Lung microvascular endothelial cell (primary cell): ENCODE measurements around the gene DPYD. TPM values are rescaled to one million over a fixed set of nuclear protein-coding genes. Genes with fewer than 3 reads are reported as not detected.
A peak's percentile ranks its signal among the peaks of the same experiment; 100 is the strongest.

Experiments used
- DNase-seq, 2 donors: peaks; one replicate each; pipeline versions ENCODE4 v3.0.0 to v3.0.0-alpha.2; 2010; ENCODE audit warnings: low read depth in 2 of 2
- total RNA-seq: library from RNA; depleted of rRNA; stranded (reverse); fragments of >200 nt; gene quantifications from 2 replicates; pipeline ENCODE4 v1.2.1, GENCODE V29; 2014

The DPYD gene
- total RNA-seq, 1 donor from 2014 or later, result 15.9 TPM

GRCh38 chr1:97157991-97158390, 762.8 kb downstream of the DPYD start:
- DNase-seq, result no peak

DNA sequence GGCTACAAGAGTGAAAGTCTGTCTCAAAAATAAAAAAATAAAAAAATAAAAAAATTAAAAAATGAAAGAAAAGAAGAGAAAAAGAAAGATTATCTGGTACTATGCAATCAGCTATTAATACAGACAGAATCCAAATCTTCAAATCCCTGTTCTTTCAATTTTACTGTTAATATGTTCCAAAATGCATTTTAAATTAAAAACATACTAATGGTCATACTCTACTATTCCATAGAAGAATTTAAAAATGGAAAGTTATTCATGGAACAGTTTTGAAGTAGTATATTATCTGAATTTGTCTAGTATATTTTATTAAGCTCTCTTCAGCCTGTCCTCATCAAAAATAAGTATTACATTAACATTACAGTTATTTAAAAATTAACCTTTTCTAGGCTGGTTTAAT, 769.2 kb downstream of the DPYD start:
- no peak for DNase-seq

DNA sequence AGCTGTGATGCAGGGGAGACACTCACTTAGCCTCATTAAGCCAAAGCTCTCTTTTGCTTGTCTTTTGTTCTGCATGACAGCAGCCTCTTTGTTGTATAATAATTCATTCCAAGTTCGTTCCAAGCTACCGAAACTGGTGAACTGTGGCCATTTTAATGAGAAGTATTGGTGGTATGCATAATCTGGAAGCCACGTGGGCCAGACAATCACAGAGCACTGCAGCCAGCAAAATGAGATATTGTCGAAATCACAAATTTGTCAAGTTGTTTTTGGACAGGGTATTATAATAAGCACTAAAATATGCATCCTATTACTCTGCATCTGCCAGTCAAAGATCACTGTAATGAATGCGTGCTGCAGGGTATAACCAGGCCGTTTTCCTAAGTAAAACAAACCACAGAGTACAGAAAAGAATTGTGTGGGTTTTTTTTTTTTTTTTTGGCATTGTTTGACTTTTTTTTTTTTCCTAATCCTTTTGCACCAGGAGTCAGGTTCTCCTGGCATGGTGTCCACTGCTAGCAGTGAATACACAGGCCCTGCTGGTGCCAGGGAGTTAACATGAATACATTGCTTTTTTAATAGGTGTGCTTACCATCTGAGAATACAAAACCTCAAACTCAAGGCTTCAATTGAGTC, 775.4 kb downstream of the DPYD start:
- DNase-seq, result peak; percentile 67 to 93

DNA sequence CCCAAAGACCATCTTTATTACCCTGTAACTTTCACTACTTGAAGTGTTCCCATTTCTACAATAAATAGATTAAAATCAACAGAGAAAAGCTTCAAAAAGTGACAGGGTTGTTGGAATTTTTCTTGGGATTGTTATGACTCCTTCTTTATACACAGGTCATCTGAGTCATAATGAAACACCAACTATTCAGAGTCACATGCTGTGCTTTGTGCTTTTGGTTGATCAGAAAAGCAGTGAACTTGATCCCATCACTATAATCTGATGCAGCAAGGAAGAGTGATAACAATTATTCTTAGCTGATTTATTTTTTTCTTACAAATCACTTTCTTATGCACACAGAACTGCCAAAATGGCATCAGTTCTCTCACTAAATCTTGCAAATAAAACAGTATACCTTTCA, 776.3 kb downstream of the DPYD start:
- peak; percentile 33 to 85 for DNase-seq

- peak in 1 of 2 donors; percentile 39 for DNase-seq
Observed at GRCh38 chr1:97143236-97143882, 777.5 kb downstream of the DPYD start.

GRCh38 chr1:97140611-97141010, 780.2 kb downstream of the DPYD start:
- no peak for DNase-seq

- peak in 1 of 2 donors; percentile 5 for DNase-seq
Observed at GRCh38 chr1:97139512-97139911, 781.3 kb downstream of the DPYD start.

- peak; percentile 6 to 34 for DNase-seq
Observed at GRCh38 chr1:97138515-97139032, 782.3 kb downstream of the DPYD start.

DNA sequence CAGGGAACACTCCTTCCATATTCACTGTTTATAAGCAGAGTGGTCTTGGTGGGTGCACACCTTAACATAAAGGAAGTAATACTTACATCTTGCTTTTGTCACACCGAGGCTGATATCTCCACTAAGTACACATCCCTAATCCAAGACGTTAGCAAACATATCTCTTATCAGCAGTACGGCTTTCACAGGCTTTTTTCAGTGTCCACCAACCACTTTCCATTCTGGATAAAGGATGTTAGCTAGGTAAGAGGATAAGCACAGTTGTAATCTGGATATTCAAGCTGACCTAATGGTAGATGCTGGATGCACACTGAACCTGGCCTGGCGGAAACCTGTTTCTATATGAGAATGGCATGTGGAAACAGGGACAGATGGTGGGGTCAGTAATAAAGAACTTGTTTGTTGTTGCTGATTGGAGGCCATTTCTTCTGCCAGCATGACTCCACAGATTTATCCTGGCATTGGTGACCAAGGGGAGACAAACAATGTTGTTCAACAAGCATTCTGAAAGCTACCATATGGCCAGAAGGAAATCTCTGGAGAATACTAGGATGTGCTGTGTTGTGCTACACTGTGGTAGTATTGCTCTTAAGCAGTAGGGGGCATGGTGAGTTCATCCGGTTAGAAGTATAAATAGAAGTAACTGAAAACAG, 782.8 kb downstream of the DPYD start:
- DNase-seq, result peak; percentile 86 to 93

- DNase-seq, result no peak
Observed at GRCh38 chr1:97136996-97137395, 783.8 kb downstream of the DPYD start.

DNA sequence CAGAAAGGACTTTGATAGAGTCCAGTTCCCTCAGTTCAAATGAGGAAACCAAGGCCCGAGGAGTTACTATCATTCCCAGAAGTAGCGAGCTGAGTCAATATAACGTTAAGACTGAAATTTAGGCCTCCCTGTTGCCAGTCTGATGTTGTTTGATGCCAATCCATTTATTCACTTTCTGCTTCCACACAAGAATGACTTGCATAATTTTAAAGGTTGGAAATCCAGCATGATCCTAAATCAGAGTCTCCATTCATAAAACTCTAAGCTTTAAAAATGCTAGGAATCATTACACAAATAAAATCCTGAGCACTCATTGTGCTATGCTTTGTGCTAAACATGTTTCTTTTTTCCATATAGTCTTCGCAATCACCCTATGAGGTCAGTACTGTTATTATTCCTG, 784.9 kb downstream of the DPYD start:
- DNase-seq, result no peak

DNA sequence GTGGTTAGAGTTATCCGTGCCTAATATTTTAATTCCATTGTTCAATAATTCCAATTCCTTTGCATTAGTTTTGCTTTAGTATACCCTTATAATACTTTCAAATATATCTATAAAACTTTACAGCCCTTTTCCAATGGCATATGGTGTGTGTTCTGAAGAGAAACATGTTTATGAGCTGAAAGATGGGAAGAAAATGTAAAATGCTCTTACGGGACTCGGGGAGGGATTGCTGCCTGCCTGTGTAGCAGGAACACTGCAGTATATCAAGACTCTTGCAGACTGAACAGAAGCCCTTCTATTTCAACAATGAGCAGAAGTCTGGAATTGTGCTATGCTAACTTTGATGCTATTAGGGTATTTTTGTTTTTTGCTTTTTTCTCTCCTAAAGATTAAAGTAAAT, 792.4 kb downstream of the DPYD start:
- no peak for DNase-seq

- DNase-seq, result peak in 1 of 2 donors; percentile 54
Observed at GRCh38 chr1:97123717-97124431, 797.0 kb downstream of the DPYD start.

GRCh38 chr1:97120806-97121205, 800.0 kb downstream of the DPYD start:
- DNase-seq, result no peak

- DNase-seq, result no peak
Observed at GRCh38 chr1:97119260-97120158, 801.3 kb downstream of the DPYD start.

DNA sequence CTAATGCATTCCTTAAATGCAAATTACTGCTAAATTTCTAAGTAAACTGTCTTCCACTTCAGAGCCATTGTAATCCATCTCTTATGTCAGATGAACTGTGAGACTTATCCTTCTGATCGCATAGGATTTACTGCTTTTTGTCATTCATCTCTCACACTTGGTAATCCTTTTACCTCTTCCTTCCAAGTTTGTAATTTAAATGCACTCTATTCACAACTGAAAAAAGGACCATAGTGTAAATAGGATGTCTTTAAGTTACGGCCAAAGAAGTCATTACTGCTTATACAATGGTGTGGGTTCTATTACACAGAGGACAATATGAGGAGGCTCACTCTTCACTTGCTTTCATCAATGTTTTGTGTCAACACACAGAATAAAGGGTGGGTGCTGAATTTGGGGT, 806.0 kb downstream of the DPYD start:
- no peak for DNase-seq

- no peak for DNase-seq
Observed at GRCh38 chr1:97112442-97112841, 808.4 kb downstream of the DPYD start.

GRCh38 chr1:97108179-97108578, 812.7 kb downstream of the DPYD start:
- DNase-seq, result no peak

- DNase-seq, result no peak
Observed at GRCh38 chr1:97105531-97105930, 815.3 kb downstream of the DPYD start.

DNA sequence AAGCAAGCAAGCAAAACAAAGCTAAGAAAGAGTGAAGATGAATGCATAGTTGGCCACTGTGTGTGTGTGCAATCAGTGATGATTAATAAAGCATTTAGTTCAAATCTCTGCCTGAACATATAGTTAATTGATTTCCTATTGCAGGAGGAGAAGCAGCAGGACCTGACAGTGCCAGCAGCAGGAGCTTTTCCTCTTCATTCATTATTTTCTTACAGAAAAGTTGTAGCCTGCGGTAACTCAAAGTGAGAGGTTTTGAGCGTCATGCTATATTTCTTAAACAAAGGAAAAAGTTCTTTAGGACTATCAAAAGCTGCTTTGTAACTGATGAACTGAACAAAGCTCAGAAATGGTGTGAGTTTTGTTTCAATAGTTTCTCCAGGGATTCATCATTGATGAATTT, 819.3 kb downstream of the DPYD start:
- no peak for DNase-seq

DNA sequence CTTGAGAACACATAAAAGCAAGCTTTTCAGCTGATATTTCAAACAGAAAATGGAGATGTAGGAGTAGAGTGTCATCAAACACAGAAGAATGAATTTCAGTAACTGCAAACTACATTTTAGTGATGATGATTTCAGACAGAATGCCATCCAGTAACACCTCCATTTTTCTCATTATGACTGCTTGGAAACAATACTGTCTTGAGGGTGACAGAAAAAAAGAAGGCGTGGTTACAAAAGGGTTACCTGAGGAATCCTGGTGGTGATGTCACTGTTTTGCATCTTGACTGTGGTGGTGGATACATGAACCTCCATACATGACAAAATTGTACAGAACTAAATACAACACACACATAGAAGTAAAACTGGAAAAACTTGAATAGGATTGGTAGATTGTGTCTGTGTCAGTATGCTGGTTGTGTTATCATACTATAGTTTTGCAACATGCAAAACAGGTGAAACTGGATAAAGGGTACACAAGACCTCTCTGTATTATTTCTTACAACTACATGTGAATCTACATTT, 823.4 kb downstream of the DPYD start:
- no peak for DNase-seq
